Measurements from ENCODE around the gene LRRTM4.
"Not testable (repeated sequence)": the region's sequence is repeated elsewhere in the genome, so short reads cannot be mapped to it uniquely, and the experiment has no call there.

- TF ChIP-seq CTCF (IDR thresholded peaks at IDR 0.05; ENCODE audit: poor library complexity); EZH2 (IDR thresholded peaks at IDR 0.05; ENCODE audit: borderline replicate concordance): not testable (repeated sequence)
These were observed 433.8 kb downstream of the LRRTM4 start for GRCh38 chr2:77088424-77088823.

All from hepatocyte (in vitro differentiated cells).